ENCODE measurements around the gene KDF1. TPM values are rescaled to one million over a fixed set of nuclear protein-coding genes. Genes with fewer than 3 reads are reported as not detected.

Gene KDF1
- total and polyA plus RNA-seq, 2 of the 13 experiments (the other 11 are each of a cell fraction or from before 2014, with no cell fraction given) = 1.9 to 4.9 TPM

GRCh38 chr1:26921540-26922430 lies 38.5 kb downstream of the KDF1 start, which contains the start of gene NUDC (continued):
- TF ChIP-seq ZNF225 (CRISPR knock-in tag; IDR thresholded peaks at IDR 0.05) (no peak), ZMAT3 (CRISPR knock-in tag; conservative IDR thresholded peaks at IDR 0.05) (0 out of 2 replicates have a peak, but pooled peaks have one; percentile 25), ZNF143 (CRISPR knock-in tag; IDR thresholded peaks at IDR 0.05) (no peak; the same call in 1 of the 2 replicates), ZNF619 (CRISPR knock-in tag; IDR thresholded peaks at IDR 0.05) (no peak), AKAP8 (CRISPR knock-in tag; IDR thresholded peaks at IDR 0.05) (no peak), YY1 (IDR thresholded peaks at IDR 0.05; ENCODE audit: insufficient read depth, insufficient replicate concordance, low read depth, low read length) (peak; percentile 20), NR2F2 (IDR thresholded peaks at IDR 0.05; ENCODE audit: borderline replicate concordance, low read depth) (no peak; the same call in 1 of the 2 replicates), ZNF546 (CRISPR knock-in tag; conservative IDR thresholded peaks at IDR 0.05) (peak; percentile 95), SUZ12 (IDR thresholded peaks at IDR 0.05; ENCODE audit: low read depth, low read length) (no peak), GPN1 (CRISPR knock-in tag; IDR thresholded peaks at IDR 0.05; ENCODE audit: borderline replicate concordance) (peak; percentile 27; the same call in 1 of the 2 replicates), ZKSCAN1 (IDR thresholded peaks at IDR 0.05; ENCODE audit: low read length) (no peak), ZNF557 (CRISPR knock-in tag; IDR thresholded peaks at IDR 0.05) (no peak), NFAT5 (CRISPR knock-in tag; IDR thresholded peaks at IDR 0.05) (peak; percentile 89), SAFB2 (CRISPR knock-in tag; IDR thresholded peaks at IDR 0.05; ENCODE audit: borderline replicate concordance, low read depth) (peak; percentile 86; the same call in 1 of the 2 replicates), PHB2 (IDR thresholded peaks at IDR 0.05; ENCODE audit: partially characterized antibody) (no peak), U2AF2 (IDR thresholded peaks at IDR 0.05; ENCODE audit: low read depth, low read length) (no peak), NFIC (IDR thresholded peaks at IDR 0.05; ENCODE audit: low read length) (no peak), FOXP1 (IDR thresholded peaks at IDR 0.05) (no peak), FOXP1 (CRISPR knock-in tag; IDR thresholded peaks at IDR 0.05) (no peak), RFX1 (IDR thresholded peaks at IDR 0.05) (peak; percentile 87), ZNF784 (CRISPR knock-in tag; IDR thresholded peaks at IDR 0.05; ENCODE audit: borderline replicate concordance) (no peak; the same call in 1 of the 2 replicates), IKZF1 (IDR thresholded peaks at IDR 0.05) (no peak), BCLAF1 (IDR thresholded peaks at IDR 0.05) (no peak)
